ENCODE data around the gene ACTL8.

The ACTL8 gene

DNA sequence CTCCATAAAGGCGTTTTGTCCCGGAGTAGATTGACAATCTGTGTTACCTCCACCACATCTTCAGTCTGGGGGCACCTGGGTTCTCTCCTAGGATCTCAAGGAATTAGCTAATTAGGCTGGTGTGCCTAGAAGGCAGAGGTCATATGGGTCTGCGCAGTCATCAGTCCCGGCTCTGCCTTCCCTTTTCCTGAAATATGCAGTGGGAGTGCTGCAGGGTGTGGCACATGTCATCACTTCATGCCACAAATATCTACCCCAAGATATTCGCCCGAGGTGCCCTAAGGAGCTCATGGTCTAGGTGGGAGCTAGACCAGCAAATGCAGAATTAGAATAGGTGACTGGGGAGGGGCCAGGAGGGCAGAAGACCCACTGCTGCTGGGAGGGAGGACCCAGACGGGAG is 42.9 kb downstream of the ACTL8 start:
- DNase-seq (ENCODE audit: low read depth) = no peak
- no peak overlapping the region for H3K4me3 ChIP-seq (ENCODE audit: low read depth, low read length)
- TF ChIP-seq CTCF (conservative IDR thresholded peaks at IDR 0.05; ENCODE audit: low read depth, low read length) = no peak

GRCh38 chr1:17798799-17799382 is 43.8 kb downstream of the ACTL8 start:
- no peak overlapping the region for H3K4me3 ChIP-seq (ENCODE audit: low read depth, low read length)
- DNase-seq (ENCODE audit: low read depth) = no peak
- TF ChIP-seq CTCF (conservative IDR thresholded peaks at IDR 0.05; ENCODE audit: low read depth, low read length) = no peak

DNA sequence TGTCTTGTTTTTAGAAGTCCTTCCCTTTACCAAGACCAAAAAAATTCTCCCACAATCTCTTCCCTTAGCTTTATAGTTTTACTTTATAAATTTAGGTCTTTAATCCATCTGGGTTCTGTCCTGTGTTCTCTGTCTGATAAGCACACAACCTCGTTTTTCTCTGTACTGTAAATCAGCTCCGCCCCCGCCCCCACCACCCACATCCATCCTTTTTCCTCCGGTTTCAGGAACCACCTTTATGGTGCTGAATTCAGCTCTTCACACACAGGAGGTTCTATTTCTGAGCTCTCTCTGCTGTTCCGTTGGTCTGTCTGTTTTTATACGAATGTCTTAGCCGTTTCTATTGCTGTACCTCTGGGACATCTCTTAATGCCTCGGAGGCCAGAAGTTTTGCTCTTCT is 44.5 kb downstream of the ACTL8 start:
- no peak for TF ChIP-seq CTCF (conservative IDR thresholded peaks at IDR 0.05; ENCODE audit: low read depth, low read length)
- DNase-seq (ENCODE audit: low read depth) = no peak

GRCh38 chr1:17802164-17802563 is 47.0 kb downstream of the ACTL8 start:
- DNase-seq (ENCODE audit: low read depth) = peak; percentile 11
- no peak for TF ChIP-seq CTCF (conservative IDR thresholded peaks at IDR 0.05; ENCODE audit: low read depth, low read length)
- H3K4me3 ChIP-seq (ENCODE audit: low read depth, low read length) = no peak overlapping the region

More for the DNA sequence above, 44.5 kb downstream of the ACTL8 start:
- H3K4me3 ChIP-seq (ENCODE audit: low read depth, low read length) = no peak overlapping the region

DNA sequence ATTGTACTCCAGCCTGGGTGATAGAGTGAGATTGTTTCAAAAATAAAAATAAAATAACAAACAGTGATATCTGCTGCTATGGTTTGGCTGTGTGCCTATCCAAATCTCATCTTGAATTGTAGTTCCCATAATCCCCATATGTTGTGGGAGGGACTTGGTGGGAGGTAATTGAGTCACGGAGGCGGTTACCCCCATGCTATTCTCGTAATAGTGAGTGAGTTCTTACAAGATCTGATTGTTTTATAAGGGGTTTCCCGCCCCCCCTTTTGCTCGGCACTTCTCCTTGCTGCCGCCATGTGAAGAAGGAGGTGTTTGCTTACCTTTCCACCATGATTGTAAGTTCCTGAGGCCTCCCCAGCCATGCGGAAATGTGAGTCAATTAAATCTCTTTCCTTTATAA is 47.8 kb downstream of the ACTL8 start:
- no peak overlapping the region for H3K4me3 ChIP-seq (ENCODE audit: low read depth, low read length)
- TF ChIP-seq CTCF (conservative IDR thresholded peaks at IDR 0.05; ENCODE audit: low read depth, low read length) = no peak
- DNase-seq (ENCODE audit: low read depth) = no peak

DNA sequence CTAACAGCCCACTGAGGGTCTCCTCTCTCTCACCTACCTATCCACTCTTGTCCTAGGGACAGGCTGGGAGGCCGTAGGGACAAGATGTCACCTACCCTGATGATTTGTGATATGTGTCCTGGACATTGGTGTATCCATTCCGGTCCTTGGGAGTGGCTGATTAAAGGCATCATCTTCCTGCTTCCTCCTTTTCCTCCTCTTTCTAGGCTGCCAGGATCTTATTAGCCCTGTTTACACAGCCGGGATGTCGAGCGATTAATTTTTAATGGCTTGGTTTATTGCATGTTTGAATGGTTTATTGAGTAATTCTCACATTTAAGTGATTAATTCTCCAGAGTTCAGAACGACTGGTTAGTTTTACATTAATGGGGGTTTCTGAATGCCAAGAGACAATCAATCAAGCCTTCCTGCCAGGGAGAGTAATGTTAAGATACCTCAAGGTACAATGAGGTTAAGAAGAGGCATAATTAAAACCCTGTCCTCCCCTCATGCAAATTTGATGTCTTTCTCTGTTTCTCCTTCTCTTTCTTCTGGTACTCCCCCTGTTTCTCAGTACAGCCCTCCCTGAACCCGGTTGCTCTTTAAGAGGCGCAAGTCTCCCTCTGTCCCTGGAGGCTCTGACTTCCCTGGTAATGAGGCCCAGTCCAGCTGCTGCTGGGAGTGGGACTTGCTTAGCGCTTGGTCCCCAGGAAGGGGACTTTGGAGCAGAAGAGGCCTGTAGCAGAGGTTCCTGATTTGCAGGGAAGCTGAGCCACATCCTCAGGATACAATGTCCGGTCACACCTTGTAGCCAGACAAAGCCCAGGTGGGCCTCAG is 50.9 kb downstream of the ACTL8 start:
- no peak overlapping the region for H3K4me3 ChIP-seq (ENCODE audit: low read depth, low read length)
- DNase-seq (ENCODE audit: low read depth) = no peak
- no peak for TF ChIP-seq CTCF (conservative IDR thresholded peaks at IDR 0.05; ENCODE audit: low read depth, low read length)

GRCh38 chr1:17808816-17809215 is 53.7 kb downstream of the ACTL8 start:
- H3K4me3 ChIP-seq (ENCODE audit: low read depth, low read length) = no peak overlapping the region
- no peak for DNase-seq (ENCODE audit: low read depth)
- no peak for TF ChIP-seq CTCF (conservative IDR thresholded peaks at IDR 0.05; ENCODE audit: low read depth, low read length)
